Hematopoietic multipotent progenitor cell treated with erythropoietin and hydrocortisone succinate and interleukin-3 and kit ligand, for 15 days (in vitro differentiated cells): ENCODE data around the gene RNF26.
A peak's percentile ranks its signal among the peaks of the same experiment; 100 is the strongest.

Source experiments
- DNase-seq: peaks from one replicate; pipeline ENCODE4 v3.0.0-alpha.2; 2015; ENCODE audit warnings: low spot score

The RNF26 gene

GRCh38 chr11:119355091-119355843 lies 20.9 kb downstream of the RNF26 start:
- DNase-seq, result no peak

GRCh38 chr11:119356349-119357031 lies 22.2 kb downstream of the RNF26 start:
- DNase-seq, result peak; percentile 58

- no peak for DNase-seq
Observed at GRCh38 chr11:119357074-119357473, 22.7 kb downstream of the RNF26 start.

GRCh38 chr11:119359365-119360214 lies 25.3 kb downstream of the RNF26 start:
- no peak for DNase-seq

- no peak for DNase-seq
Observed at GRCh38 chr11:119361056-119361787, 26.9 kb downstream of the RNF26 start.

GRCh38 chr11:119361941-119362725 lies 27.8 kb downstream of the RNF26 start:
- no peak for DNase-seq

GRCh38 chr11:119362741-119363080 lies 28.4 kb downstream of the RNF26 start:
- no peak for DNase-seq

GRCh38 chr11:119363081-119363850 lies 28.9 kb downstream of the RNF26 start:
- no peak for DNase-seq

GRCh38 chr11:119363851-119364590 lies 29.7 kb downstream of the RNF26 start:
- peak; percentile 44 for DNase-seq

GRCh38 chr11:119365071-119365591 lies 30.8 kb downstream of the RNF26 start:
- DNase-seq, result no peak

- no peak for DNase-seq
Observed at GRCh38 chr11:119366690-119367620, 32.6 kb downstream of the RNF26 start.

- DNase-seq, result no peak
Observed at GRCh38 chr11:119367661-119368120, 33.4 kb downstream of the RNF26 start.

- peak; percentile 75 for DNase-seq
Observed at GRCh38 chr11:119368121-119369034, 34.1 kb downstream of the RNF26 start.

GRCh38 chr11:119369132-119369925 lies 35.0 kb downstream of the RNF26 start:
- no peak for DNase-seq

GRCh38 chr11:119370486-119371046 lies 36.2 kb downstream of the RNF26 start:
- no peak for DNase-seq

- no peak for DNase-seq
Observed at GRCh38 chr11:119371067-119371601, 36.8 kb downstream of the RNF26 start.
